ENCODE measurements around the gene YARS1.

YARS1 gene

GRCh38 chr1:32744071-32744425, 73.1 kb downstream of the YARS1 start:
- no peak for DNase-seq (ENCODE audit: low read depth in 2 of 2)

GRCh38 chr1:32743380-32744070, 73.6 kb downstream of the YARS1 start:
- DNase-seq (ENCODE audit: low read depth in 2 of 2), result no peak

- DNase-seq (ENCODE audit: low read depth in 2 of 2), result no peak
Observed at GRCh38 chr1:32742956-32743355, 74.2 kb downstream of the YARS1 start.

- DNase-seq (ENCODE audit: low read depth in 2 of 2), result no peak
Observed at GRCh38 chr1:32742199-32742947, 74.8 kb downstream of the YARS1 start.

- DNase-seq (ENCODE audit: low read depth in 2 of 2), result no peak
Observed at GRCh38 chr1:32741413-32742198, 75.6 kb downstream of the YARS1 start.

GRCh38 chr1:32741059-32741412, 76.1 kb downstream of the YARS1 start:
- no peak for DNase-seq (ENCODE audit: low read depth in 2 of 2)

- no peak for DNase-seq (ENCODE audit: low read depth in 2 of 2)
Observed at GRCh38 chr1:32736812-32737791, 80.1 kb downstream of the YARS1 start.

- no peak for DNase-seq (ENCODE audit: low read depth in 2 of 2)
Observed at GRCh38 chr1:32733582-32734321, 83.4 kb downstream of the YARS1 start.

- no peak for DNase-seq (ENCODE audit: low read depth in 2 of 2)
Observed at GRCh38 chr1:32729254-32730046, 87.7 kb downstream of the YARS1 start.

- no peak for DNase-seq (ENCODE audit: low read depth in 2 of 2)
Observed at GRCh38 chr1:32728413-32729077, 88.6 kb downstream of the YARS1 start.

- DNase-seq (ENCODE audit: low read depth in 2 of 2), result no peak
Observed at GRCh38 chr1:32727876-32728275, 89.3 kb downstream of the YARS1 start.

- DNase-seq (ENCODE audit: low read depth in 2 of 2), result no peak
Observed at GRCh38 chr1:32725615-32725982, 91.6 kb downstream of the YARS1 start.
